Measurements from ENCODE around the gene WDR20. TPM values are rescaled to one million over a fixed set of nuclear protein-coding genes. Genes with fewer than 3 reads are reported as not detected.

WDR20 gene
- polyA plus RNA-seq, 1 of the 3 experiments (the other 2 are of a cell fraction): 12.4 TPM

DNA sequence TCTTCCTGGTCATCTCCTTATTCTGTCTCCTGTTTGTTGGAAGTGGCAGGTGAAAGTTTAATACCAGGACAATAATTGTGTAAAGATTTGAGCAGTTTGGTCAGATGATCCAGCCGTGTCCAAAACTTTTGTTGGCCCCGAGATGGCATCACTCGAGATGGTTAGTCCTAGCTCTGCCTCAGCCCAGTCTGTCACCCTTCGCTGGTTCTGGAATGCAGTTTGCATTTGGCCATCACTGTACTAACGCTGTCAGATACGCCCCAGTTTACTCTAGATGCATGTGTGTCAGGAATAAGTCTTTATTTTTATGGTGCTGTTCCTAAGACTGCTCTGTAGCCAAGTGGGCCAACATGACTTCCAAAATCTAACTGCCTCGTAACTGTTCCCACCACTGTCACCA, 85.7 kb downstream of the WDR20 start:
- Histone ChIP-seq H3K4me3 (ENCODE audit: low read depth in 2 of 2, low read length in 1 of 2) (no peak overlapping the region), H3K36me3 (replicated peaks in 1 of 2; ENCODE audit: control insufficient read depth in 1 of 2, insufficient read depth in 2 of 2, low read length in 1 of 2) (peaks cover 0 to 10% of the 10 kb centered on the region in 2 experiments), H3K27ac (ENCODE audit: low read depth in 2 of 2, low read length in 1 of 2) (no peak overlapping the region; a peak in 1 of 4 replicates), H3F3A (replicated peaks; ENCODE audit: insufficient read depth) (peaks cover 4% of the 10 kb centered on the region), H4K20me1 (ENCODE audit: insufficient read depth) (no peaks in the 10 kb centered on the region), H3K79me2 (ENCODE audit: insufficient read depth) (no peaks in the 10 kb centered on the region), H3K4me1 (ENCODE audit: control insufficient read depth in 1 of 2, insufficient read depth in 2 of 2, low read depth in 1 of 2, low read length in 1 of 2) (peaks cover 5 to 7% of the 10 kb centered on the region in 2 experiments; a peak in 2 of 4 replicates), H3K9me3 (no peaks in the 10 kb centered on the region), H3K27me3 (ENCODE audit: insufficient read depth) (no peaks in the 10 kb centered on the region), H3K4me2 (no peak overlapping the region), H3K9ac (no peak overlapping the region), H3K9me2 (no peaks in the 10 kb centered on the region), H2AFZ (ENCODE audit: low read depth) (no peak overlapping the region)
- TF ChIP-seq GATA2 (CRISPR knock-in tag; IDR thresholded peaks at IDR 0.05) (no peak), RXRA (IDR thresholded peaks at IDR 0.05; ENCODE audit: borderline replicate concordance, low read depth) (no peak), SMC3 (IDR thresholded peaks at IDR 0.05; ENCODE audit: low read depth, low read length) (no peak), RFX5 (IDR thresholded peaks at IDR 0.05; ENCODE audit: low read length) (no peak), FOSL2 (IDR thresholded peaks at IDR 0.05; ENCODE audit: borderline replicate concordance, low read depth) (no peak), FOXM1 (IDR thresholded peaks at IDR 0.05; ENCODE audit: low read depth) (no peak), POLR2AphosphoS5 (IDR thresholded peaks at IDR 0.05; ENCODE audit: low read depth, low read length) (no peak), TCF12 (IDR thresholded peaks at IDR 0.05) (no peak), NRF1 (IDR thresholded peaks at IDR 0.05; ENCODE audit: low read depth, low read length) (no peak)
- TF ChIP-seq, protein P1, sequence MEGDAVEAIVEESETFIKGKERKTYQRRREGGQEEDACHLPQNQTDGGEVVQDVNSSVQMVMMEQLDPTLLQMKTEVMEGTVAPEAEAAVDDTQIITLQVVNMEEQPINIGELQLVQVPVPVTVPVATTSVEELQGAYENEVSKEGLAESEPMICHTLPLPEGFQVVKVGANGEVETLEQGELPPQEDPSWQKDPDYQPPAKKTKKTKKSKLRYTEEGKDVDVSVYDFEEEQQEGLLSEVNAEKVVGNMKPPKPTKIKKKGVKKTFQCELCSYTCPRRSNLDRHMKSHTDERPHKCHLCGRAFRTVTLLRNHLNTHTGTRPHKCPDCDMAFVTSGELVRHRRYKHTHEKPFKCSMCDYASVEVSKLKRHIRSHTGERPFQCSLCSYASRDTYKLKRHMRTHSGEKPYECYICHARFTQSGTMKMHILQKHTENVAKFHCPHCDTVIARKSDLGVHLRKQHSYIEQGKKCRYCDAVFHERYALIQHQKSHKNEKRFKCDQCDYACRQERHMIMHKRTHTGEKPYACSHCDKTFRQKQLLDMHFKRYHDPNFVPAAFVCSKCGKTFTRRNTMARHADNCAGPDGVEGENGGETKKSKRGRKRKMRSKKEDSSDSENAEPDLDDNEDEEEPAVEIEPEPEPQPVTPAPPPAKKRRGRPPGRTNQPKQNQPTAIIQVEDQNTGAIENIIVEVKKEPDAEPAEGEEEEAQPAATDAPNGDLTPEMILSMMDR (IDR thresholded peaks at IDR 0.05): no peak
- TF ChIP-seq, protein P2, sequence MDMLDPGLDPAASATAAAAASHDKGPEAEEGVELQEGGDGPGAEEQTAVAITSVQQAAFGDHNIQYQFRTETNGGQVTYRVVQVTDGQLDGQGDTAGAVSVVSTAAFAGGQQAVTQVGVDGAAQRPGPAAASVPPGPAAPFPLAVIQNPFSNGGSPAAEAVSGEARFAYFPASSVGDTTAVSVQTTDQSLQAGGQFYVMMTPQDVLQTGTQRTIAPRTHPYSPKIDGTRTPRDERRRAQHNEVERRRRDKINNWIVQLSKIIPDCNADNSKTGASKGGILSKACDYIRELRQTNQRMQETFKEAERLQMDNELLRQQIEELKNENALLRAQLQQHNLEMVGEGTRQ (IDR thresholded peaks at IDR 0.05; ENCODE audit: borderline replicate concordance, low read depth, low read length): no peak
- 97% methylated on average over 7 of the region's 7 CpGs for WGBS (ENCODE audit: low lambda C conversion rate)
- no peak for DNase-seq
- POLR2A ChIA-PET: no interaction called here
- CTCF ChIA-PET: interaction anchor here (1.0 to 1.5 kb wide), 2 partner anchors 40 to 89 kb away, joined by 3 to 5 read pairs; no protein-coding TSS in a partner anchor

DNA sequence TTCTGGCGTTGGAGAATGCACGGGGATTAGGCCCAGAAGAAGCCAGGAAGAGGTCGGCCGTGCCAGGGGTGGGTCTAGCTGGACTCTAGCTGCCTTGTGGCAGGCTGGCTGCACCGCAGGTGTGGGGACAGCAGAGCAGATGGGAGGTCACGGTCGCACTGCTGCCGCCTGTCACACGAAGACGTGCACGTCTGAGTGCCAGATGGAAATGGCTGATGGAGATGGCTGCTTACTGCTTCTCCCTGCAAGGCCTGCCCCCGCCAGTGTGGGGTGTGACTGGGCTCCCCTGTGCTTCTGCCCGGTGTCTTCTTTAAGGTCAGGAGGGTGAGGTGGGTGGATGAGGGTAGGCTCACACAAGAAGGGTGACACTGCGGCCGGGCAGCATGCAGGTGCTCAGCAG, 86.2 kb downstream of the WDR20 start:
- Histone ChIP-seq H3K36me3 (replicated peaks in 1 of 2; ENCODE audit: control insufficient read depth in 1 of 2, insufficient read depth in 2 of 2, low read length in 1 of 2) (peaks cover 0 to 10% of the 10 kb centered on the region in 2 experiments), H3K9ac (no peak overlapping the region), H3K4me2 (no peak overlapping the region), H3K9me2 (no peaks in the 10 kb centered on the region), H3K9me3 (no peaks in the 10 kb centered on the region), H3K4me1 (ENCODE audit: control insufficient read depth in 1 of 2, insufficient read depth in 2 of 2, low read depth in 1 of 2, low read length in 1 of 2) (peaks cover 4 to 7% of the 10 kb centered on the region in 2 experiments; a peak in 2 of 4 replicates), H3K79me2 (ENCODE audit: insufficient read depth) (no peaks in the 10 kb centered on the region), H4K20me1 (ENCODE audit: insufficient read depth) (no peaks in the 10 kb centered on the region), H2AFZ (ENCODE audit: low read depth) (no peak overlapping the region), H3F3A (replicated peaks; ENCODE audit: insufficient read depth) (peaks cover 4% of the 10 kb centered on the region), H3K27me3 (ENCODE audit: insufficient read depth) (no peaks in the 10 kb centered on the region), H3K27ac (ENCODE audit: low read depth in 2 of 2, low read length in 1 of 2) (no peak overlapping the region; a peak in 1 of 4 replicates), H3K4me3 (ENCODE audit: low read depth in 2 of 2, low read length in 1 of 2) (no peak overlapping the region)
- WGBS (ENCODE audit: low lambda C conversion rate): 95% methylated on average over 15 of the region's 15 CpGs
- POLR2A ChIA-PET: no interaction called here
- DNase-seq: no peak
- TF ChIP-seq POLR2AphosphoS5 (IDR thresholded peaks at IDR 0.05; ENCODE audit: low read depth, low read length) (no peak), EZH2phosphoT487 (IDR thresholded peaks at IDR 0.05; ENCODE audit: borderline replicate concordance, low read depth) (no peak), GABPA (IDR thresholded peaks at IDR 0.05; ENCODE audit: low read depth) (no peak), TEAD4 (IDR thresholded peaks at IDR 0.05; ENCODE audit: borderline replicate concordance, insufficient read depth) (no peak), TCF12 (IDR thresholded peaks at IDR 0.05) (no peak), FOXJ3 (CRISPR knock-in tag; IDR thresholded peaks at IDR 0.05) (no peak), GATA2 (CRISPR knock-in tag; IDR thresholded peaks at IDR 0.05) (no peak), FOXM1 (IDR thresholded peaks at IDR 0.05; ENCODE audit: low read depth) (no peak), NFIC (IDR thresholded peaks at IDR 0.05; ENCODE audit: borderline replicate concordance) (no peak), CHD2 (IDR thresholded peaks at IDR 0.05; ENCODE audit: low read length, partially characterized antibody) (no peak), RFX5 (IDR thresholded peaks at IDR 0.05; ENCODE audit: low read length) (no peak)
- TF ChIP-seq, protein P3, sequence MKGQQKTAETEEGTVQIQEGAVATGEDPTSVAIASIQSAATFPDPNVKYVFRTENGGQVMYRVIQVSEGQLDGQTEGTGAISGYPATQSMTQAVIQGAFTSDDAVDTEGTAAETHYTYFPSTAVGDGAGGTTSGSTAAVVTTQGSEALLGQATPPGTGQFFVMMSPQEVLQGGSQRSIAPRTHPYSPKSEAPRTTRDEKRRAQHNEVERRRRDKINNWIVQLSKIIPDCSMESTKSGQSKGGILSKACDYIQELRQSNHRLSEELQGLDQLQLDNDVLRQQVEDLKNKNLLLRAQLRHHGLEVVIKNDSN (IDR thresholded peaks at IDR 0.05; ENCODE audit: borderline replicate concordance, low read depth): no peak
- TF ChIP-seq, protein P4, sequence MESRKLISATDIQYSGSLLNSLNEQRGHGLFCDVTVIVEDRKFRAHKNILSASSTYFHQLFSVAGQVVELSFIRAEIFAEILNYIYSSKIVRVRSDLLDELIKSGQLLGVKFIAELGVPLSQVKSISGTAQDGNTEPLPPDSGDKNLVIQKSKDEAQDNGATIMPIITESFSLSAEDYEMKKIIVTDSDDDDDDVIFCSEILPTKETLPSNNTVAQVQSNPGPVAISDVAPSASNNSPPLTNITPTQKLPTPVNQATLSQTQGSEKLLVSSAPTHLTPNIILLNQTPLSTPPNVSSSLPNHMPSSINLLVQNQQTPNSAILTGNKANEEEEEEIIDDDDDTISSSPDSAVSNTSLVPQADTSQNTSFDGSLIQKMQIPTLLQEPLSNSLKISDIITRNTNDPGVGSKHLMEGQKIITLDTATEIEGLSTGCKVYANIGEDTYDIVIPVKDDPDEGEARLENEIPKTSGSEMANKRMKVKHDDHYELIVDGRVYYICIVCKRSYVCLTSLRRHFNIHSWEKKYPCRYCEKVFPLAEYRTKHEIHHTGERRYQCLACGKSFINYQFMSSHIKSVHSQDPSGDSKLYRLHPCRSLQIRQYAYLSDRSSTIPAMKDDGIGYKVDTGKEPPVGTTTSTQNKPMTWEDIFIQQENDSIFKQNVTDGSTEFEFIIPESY (IDR thresholded peaks at IDR 0.05; ENCODE audit: borderline replicate concordance, low read depth): no peak
- TF ChIP-seq, protein P5, sequence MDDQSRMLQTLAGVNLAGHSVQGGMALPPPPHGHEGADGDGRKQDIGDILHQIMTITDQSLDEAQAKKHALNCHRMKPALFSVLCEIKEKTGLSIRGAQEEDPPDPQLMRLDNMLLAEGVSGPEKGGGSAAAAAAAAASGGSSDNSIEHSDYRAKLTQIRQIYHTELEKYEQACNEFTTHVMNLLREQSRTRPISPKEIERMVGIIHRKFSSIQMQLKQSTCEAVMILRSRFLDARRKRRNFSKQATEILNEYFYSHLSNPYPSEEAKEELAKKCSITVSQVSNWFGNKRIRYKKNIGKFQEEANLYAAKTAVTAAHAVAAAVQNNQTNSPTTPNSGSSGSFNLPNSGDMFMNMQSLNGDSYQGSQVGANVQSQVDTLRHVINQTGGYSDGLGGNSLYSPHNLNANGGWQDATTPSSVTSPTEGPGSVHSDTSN (IDR thresholded peaks at IDR 0.05): no peak
- CTCF ChIA-PET: interaction anchor here (0.9 to 1.0 kb wide), 3 partner anchors 10 to 259 kb away, joined by 3 read pairs; no protein-coding TSS in a partner anchor
